NCI-H524 treated with DMSO at 0.1 percent for 48 hours (cell line): Measurements from ENCODE around the gene APEH.

Source experiments
- DNase-seq: peaks from one replicate; lab custom pipeline; 2025; lab: John Stamatoyannopoulos, UW

The APEH gene

DNA sequence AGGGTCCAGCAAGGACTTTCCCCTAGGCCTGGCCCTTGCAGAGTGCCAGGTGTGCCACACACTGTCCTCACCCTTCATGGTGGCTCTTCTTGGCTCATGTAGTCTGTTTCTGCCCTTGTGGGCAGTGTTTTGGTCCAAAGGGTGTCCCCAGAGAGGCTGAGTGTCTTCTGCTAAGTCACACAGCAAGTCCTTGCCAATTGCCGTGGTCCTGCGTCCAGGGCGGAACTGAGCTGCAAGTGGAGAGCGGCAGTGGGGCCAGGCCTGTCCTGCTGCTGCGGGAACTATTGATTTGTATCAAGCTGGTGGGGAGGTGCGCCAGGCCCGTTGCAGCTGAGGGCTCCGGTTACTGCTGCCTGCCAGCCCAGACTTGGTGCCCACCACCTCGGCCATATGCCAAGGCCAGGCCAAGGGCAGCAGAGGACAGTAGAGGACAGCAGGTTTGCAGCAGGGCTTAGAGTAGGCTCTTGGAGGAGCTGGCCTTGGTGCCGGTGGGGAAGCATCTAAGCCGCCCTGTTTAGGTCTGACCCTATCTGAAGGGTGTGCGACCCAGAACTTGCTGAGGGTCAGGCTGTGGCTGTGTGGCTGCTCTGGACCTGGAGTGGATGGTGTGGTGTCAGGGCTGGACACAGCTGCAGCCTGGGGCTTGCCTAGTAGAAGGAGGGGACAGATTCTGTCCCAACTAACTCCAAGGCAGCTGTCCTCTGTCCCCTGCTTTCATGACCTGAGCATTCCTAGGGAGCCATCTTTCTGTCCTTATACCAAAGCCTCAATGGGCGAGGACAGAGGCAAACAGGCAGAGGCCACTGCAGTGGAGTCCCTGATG, 40.8 kb downstream of the APEH start:
- DNase-seq: no peak

DNA sequence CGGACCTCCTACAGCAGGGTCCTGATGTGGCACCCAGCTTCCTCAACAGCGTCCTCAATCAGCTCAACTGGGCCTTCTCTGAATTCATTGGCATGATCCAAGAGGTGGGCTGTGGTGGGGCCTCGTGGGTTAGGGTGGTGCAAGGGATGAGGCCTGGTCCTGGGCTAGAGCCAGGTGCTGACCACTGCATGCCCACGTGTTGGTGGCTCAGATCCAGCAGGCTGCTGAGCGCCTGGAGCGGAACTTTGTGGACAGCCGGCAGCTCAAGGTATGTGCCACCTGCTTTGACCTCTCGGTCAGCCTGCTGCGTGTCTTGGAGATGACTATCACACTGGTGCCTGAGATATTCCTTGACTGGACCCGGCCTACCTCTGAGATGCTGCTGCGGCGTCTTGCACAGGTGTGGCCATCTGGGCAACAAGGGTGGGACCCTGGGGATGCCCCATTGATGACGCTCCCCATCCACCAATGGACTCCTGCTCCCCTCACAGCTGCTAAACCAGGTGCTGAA, 41.5 kb downstream of the APEH start:
- no peak for DNase-seq

DNA sequence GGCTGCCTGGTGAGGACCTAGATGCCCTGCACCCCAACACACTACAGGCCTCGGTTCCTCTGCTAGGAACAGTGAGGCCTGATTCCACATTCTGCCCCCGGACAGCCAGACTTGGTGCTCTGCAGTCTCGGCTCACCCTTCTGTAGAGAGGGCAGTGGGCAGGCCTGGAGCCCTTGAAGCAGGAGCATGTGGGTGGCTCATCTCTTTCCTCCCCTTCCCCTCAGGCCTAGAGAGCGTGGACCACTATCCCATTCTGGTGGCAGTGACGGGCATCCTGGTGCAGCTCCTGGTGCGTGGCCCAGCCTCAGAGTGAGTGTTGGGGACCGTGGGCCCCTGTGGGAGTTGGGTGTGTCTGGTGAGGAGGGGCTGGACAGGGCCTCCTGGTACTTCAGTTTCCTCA, 42.0 kb downstream of the APEH start:
- DNase-seq: no peak

DNA sequence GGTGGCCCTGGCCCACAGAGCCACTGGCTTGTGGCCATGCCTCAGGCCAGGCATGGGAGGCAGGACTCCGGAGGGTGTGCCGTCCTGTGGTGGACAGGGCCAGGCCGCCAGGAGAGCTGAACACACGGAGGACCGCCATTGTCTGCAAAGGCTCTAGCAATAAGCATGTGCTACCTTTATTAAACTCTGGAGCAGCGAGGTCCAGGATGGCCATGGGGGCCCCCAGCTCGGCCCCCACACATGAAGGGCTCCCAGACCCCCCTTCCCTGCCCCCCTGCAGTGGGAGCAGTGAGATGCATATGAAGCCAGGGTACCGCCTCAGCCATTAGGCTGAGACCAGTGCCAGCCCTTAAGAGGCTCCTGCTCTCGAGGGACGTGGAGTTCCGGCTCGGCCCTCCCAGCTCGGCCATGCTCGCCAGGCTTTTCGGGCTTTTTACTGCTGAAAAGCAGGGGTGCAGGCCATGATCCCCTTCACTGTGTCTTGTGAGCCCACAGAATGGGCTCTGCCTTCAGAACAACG, 42.6 kb downstream of the APEH start:
- DNase-seq: no peak

DNA sequence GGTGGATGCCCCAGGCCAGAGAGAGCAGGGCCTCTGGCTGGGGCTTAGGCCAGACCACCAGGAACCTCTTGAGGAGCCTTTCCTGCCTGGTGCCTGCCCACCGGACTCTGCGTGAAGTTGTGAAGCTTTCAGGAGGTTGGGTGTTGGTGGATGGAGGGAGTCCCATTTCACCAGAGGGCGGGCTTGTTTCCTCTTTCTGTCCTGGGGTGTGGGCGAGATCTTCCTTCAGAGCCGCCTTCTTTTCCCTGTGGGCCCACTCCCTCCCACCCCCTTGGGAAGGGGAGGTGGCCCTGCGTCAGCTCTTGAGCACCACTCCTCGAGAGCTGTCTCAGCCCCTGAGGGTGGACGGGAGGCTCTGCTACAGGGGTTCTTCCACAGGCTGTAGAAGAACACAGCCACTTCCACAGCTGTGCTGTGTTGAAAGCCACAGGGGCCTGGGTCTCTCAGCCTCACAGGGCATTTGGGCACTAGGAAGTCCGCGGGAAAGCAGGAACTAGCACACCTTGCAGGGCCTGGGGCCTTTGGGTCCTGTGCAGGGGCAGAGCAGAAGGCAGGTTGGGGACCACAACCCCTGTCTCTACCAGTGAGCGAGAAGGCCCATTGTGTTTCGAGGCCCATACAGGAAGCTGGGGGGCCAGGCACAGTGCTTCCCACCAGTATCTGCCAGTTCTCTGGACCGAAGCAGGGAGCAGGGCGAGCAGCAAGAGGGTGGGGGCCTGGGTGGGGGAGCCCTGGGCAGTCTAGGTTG, 43.2 kb downstream of the APEH start:
- no peak for DNase-seq

DNA sequence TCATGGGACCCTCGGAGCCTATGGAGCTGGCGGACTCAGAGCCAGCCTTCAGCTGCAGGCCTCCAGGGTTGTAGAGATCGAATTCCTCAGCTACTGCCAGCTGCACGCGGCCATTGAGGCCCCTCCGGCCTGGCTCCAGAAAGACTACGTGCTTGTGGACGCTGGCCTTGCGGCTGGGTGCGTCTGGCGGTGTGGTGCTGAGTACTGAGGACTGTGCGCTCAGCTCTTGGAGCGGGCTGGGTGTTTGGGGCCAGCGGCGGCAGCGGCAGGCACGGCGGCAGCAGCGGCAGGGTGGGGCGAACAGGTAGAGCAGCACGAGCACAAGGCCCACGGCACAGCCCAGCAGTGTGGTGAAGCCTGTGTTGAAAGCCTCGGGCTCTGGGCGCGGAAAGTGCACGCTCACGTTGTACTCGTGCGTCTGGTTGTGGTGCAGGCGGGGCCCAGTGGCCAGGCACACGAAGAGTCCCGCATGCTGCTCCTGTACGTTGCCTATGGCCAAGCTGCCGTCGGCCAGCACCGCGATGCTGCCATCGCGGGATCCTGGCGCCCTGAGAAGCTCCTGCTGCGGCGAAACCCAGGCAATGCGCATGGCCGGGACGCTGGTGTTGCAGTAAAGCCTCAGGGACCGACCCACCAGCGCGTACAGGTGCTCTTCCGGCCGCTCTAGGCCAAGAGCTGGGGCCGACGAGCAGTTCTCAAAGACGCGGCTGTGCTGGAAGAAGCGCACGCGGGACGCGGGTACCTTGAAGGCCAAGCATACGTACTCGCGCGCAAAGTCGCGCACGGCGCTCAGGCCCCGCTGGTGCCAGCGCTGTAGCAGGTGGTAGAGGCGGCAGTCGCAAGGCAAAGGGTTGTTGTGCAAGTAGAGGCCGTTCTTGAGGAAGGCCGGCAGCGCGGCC, 44.1 kb downstream of the APEH start:
- DNase-seq: no peak

DNA sequence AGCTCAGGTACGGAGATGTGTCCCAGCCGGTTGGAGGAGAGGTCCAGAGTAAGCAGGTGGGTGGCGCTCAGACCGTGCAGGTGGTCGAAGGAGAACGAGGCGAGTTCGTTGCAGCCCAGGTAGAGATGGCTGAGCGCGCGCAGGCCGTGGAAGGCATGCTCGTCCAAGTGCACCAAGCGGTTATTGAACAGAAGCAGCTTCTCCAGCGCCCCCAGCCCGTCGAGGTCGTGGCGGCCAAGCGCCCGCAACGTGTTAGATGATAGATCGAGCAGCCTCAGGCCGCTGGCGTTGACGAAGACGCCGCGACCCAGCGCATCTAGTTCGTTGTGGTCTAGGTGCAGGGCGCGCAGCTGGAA, 44.7 kb downstream of the APEH start:
- no peak for DNase-seq

DNA sequence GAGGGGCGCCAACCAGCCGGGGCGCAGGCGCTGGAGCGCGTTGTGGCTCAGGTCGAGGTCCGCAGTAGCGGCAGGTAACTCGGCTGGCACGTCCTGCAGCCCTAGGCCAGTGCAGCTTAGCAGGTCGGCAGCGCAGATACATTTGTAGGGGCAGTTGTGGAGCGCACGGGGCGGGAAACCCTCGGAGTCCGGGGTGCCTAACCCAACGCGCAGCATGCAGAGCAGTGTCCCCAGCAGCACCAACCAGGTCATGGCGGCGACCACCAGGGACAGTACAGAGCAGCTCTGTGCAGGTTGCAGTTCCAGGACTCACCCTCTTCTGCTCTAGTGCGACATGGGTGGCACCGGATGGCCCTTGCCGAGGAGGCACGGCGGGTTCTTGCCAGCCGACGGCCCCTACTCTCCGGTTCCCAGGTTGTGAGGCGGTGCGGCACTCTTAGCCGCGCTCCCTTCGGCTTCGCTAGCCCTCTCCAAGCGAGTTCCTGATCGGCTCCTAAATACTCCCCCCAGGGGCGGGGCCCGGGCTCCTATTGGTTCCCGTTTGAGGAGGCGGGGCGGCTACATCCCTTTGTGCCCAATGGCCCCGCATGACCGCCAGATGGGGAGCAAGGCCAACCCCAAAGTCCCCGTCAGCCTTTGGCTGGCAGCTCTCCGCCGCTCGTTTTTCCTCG, 45.2 kb downstream of the APEH start, which contains the start of gene AMIGO3:
Gene AMIGO3 (minus strand): TSS at position 471 of the 671 bp plus-strand sequence. CDS start 219 bp downstream, at position 252.
- DNase-seq: peak; percentile 68

DNA sequence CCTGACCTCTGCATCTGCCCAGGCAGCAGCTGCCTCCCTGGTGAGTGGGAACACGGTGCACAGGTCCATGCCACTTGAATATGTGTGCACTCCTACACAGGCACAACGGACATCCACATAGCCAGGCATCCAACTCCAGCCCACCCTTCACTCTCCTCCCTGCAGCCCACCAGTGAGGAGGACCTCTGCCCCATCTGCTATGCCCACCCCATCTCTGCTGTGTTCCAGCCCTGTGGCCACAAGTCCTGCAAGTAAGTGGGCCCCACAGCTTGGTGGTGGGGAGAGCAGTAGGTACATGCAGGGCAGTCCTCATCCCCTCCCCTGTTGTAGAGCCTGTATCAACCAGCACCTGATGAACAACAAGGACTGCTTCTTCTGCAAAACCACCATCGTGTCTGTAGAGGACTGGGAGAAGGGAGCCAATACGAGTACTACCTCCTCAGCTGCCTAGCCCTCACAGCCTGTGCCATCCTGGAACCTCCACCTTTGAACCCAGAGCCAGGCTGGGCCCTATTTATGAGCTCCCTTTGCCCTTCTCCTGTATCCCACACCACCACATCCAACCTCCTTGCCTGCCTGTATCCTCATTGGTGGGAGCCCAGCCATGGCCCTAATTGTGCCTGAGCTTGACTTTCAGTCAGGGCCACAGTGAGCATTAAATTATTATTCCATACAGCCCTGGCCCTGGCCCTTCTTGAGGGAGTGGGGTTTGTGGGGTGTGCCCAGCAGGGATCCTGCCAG, 46.9 kb downstream of the APEH start:
- DNase-seq: no peak

DNA sequence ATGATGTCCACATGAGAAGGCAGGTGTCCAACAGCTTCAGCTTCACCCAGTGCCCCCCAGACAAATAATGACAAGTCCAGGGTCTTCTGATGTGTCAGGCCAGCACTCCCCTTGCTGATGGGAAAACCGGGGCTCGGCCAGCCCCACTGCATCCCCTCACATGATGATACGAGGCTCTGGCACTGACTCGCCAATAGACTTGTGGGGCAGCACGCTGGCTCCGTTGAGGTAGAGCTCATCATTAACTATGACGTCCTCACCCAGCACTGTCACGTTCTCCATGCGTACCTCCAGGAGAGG, 47.4 kb downstream of the APEH start:
- no peak for DNase-seq

DNA sequence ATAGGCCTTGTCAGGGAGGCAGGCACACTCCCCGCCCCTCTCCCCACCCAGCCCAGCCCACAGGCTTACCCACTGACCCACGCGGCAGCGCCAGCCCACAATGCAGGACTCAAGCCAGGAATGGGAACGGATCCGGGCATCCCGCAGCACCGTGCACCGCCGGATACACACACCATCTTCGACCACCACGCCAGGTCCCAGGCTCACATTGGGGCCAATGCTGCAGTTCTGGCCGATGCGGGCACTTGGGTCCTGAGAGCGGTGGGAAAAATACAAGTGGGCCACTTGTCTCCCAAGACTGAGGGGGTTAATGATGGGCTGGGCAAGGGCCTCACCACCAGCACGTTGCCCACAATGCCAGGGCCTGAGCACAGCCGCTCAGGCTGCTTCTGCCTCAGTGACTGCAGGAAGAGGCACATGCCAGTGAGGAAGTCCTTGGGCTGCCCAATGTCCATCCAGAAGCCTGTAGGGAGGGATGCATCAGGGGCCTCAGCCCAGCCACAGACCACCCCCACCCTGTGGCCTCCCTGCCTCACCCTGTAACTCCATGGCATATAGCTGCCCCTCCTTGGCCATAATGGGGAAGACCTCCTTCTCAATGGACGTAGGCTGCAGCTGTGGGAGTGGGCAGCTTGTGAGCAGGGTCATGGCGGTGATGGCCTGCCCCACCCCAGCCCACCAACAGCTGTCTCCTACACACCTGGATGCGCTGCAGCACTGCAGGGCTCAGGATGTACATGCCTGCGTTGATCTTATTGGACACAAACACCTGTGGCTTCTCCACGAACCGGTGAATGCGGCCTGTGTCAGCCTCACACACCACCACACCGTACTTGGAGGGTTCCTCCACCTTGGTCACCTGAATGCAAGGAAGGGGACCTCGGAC, 48.0 kb downstream of the APEH start:
- DNase-seq: no peak

DNA sequence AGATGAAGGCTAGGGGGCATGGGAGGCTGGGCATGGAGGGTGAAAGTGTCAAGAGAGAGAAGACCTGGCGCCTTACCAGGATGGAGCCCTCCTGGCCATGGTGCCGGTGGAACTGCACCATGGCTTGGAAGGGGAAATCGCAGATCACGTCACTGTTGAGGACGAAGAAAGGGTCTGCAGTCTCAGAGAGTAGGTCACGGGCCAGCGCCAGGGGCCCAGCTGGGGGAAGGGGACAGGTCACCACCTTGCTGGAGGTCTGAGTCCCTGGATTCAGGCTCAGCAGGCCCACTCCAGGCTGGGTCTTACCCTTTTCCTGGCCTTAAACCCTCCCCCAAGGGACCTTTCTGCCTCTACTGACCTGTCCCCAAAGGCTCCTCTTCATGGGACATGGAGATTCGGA, 48.7 kb downstream of the APEH start:
- no peak for DNase-seq

DNA sequence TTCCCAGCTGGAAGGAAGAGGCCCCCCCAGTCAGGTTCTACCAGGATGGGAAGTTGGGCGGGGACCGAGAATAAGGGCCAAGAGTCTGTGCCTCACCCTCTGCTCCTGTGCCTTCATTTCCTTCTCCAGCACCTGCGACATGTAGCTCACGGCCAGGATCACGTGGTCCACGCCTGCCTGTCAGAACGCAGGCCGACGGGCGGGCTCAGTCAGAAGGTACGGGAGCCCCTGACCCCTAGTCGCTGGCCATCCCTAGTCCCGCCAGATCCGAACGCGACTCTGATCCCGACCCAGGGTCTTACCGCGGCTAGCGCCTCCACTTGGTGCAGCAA, 49.1 kb downstream of the APEH start:
- no peak for DNase-seq

DNA sequence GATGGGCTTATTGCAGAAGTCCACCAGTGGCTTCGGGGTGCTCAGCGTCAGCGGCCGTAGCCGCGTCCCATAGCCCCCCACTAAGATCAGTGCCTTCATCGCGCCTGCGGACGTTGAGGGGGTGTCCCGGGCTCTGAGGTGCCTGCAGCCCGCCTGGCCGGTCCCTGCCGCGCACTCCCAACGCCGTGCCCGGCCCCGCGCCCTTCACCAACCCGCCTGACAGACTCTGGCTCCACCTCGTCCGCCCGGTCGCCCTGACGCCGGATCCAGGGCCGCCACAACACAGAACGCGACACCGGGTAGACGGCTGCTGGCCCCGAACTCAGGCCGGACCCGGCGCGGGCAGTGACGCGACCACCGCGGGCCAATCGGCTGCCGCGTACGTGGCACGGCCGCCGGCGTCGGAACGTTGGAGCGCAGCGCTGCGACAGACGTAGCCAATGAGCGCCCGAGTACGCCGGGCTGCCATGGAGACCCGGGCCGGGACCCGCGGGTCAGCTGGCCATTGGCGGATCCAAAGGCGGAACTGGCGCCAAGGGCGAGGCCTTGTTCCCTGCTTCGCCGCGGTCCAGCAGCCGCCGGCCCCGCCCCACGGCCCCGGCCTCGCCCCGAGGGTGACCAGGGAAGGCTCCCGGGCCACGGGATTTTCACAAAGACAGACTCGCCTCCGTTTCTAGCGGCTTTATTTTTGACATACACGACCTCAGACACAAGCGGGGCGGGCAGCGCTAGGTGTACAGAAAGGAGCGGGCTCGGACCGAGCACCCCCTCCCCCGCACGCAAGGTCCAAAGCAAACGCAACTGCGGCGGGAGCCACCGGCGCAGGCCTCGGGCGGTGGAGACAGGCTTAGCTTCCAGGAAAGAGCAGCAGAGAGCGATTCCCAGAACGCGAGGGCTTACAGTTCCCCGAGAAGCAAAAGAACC, 49.7 kb downstream of the APEH start, which contains the start of gene GMPPB:
Gene GMPPB (minus strand): TSS at position 324 of the 924 bp plus-strand sequence. CDS start 225 bp downstream, at position 99.
- DNase-seq: peak; percentile 60

DNA sequence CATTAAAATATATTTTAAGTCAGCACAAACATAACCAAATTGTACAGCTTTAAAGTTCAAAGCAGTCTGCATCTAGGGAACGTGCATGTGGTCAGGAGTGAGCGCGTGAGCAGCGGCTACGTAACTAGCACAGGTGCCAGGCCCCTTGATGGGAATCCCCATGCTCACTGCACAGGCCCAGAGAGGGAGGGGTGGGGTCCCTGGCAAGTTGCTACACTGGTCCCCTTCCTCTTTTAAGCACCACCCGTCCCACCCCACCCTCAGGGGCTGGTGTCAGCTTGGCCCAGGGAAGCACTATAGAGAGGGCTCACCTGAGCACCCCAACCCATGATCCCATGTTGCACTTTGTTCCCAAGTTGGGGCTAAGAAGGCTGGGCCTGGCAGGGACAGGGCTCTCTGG, 50.4 kb downstream of the APEH start:
- DNase-seq: no peak

DNA sequence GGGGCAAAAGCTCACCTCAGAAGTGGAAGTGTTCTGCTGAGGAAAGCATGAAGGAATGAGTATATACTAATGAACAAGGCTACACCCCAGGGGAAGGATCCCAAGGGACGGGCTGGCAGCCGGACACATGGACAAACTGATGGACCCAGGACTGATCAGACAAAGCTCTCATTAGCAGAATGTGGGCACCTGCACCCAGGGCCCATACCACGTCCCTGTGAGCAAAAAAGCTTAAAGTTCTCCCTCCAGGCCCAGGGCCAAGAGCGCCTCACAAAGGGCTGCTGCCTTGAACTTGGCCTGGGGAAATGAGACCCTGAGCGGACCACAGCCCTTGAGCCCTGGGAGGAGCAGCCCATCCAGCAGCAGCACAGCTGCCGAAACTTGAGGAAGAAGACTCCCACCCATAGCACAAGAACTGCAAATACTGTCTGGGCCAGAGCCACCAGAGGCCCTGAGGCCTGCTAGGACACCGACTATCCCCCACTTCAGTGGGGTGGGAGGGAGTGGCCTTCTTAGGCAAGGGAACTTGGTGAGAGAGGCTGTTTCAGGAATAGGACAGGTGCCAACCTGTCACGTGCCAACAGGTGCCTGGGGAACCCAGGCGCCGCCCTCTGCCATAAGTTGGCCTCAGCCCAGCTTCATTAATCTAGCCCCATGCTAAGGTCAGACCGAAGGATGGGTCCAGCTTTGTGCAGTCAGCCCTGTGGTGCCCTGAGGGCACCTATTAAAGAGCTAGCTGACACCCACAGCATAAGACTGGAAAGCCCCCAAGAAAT, 51.9 kb downstream of the APEH start:
- no peak for DNase-seq

DNA sequence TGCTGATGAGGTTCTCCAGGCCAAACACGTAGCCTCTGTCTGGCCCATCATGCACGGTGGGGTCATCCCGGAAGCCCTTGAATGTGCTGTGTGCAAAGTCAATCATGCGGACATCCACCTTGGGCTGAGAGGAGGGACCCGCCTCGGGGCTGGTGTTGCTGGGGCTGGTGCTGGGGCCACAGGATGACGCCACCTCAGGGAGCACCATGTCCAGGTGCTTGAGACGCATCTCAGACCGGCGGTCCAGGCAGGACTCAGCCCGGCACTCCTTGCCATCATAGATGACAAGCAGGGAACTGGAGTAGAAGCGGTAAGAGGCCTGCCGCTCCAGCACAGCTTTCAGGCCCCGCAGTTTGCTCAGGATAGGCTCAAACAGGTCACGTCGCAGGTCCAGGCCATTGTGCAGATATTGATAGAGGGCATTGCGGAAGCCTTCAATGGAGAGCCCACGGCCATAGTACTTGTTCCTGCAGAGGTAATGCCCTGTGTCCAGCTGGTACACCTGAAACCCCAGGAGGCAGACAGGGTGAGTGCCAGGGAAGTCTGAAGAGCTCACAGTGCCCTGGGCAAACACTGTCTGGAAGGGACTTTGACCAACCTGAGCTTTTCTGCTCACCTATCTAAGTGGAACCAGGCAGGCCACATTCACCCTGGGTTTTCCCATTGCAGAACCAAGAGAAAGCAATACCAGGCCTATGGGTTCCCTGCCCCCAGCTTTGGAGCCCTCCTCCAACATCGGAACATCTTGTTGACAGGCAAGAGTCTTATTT, 53.2 kb downstream of the APEH start:
- no peak for DNase-seq
